ENCODE results near the gene NAV2.

The NAV2 gene

GRCh38 chr11:19966441-19966840 is 253.8 kb downstream of the NAV2 start:
- TF ChIP-seq, protein P1, sequence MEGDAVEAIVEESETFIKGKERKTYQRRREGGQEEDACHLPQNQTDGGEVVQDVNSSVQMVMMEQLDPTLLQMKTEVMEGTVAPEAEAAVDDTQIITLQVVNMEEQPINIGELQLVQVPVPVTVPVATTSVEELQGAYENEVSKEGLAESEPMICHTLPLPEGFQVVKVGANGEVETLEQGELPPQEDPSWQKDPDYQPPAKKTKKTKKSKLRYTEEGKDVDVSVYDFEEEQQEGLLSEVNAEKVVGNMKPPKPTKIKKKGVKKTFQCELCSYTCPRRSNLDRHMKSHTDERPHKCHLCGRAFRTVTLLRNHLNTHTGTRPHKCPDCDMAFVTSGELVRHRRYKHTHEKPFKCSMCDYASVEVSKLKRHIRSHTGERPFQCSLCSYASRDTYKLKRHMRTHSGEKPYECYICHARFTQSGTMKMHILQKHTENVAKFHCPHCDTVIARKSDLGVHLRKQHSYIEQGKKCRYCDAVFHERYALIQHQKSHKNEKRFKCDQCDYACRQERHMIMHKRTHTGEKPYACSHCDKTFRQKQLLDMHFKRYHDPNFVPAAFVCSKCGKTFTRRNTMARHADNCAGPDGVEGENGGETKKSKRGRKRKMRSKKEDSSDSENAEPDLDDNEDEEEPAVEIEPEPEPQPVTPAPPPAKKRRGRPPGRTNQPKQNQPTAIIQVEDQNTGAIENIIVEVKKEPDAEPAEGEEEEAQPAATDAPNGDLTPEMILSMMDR (IDR thresholded peaks at IDR 0.05; ENCODE audit: low read depth, low read length, missing control alignments), result no peak
- no peak for DNase-seq
- H3K27ac ChIP-seq, result no peak overlapping the region
- H3K36me3 ChIP-seq (replicated peaks), result no peaks in the 10 kb centered on the region
- no peaks in the 10 kb centered on the region for H3K27me3 ChIP-seq (replicated peaks)
- in situ Hi-C loops (cut with HindIII; ENCODE audit: low pct_ligation_motif_present, low sequenced_read_pairs), result no loop called here
- H3K4me3 ChIP-seq (ENCODE audit: low read depth, low read length), result no peak overlapping the region

GRCh38 chr11:19966927-19967326 is 254.3 kb downstream of the NAV2 start:
- TF ChIP-seq, protein P1 (IDR thresholded peaks at IDR 0.05; ENCODE audit: low read depth, low read length, missing control alignments), result no peak
- in situ Hi-C loops (cut with HindIII; ENCODE audit: low pct_ligation_motif_present, low sequenced_read_pairs), result no loop called here
- Histone ChIP-seq H3K27me3 (replicated peaks) (no peaks in the 10 kb centered on the region), H3K36me3 (replicated peaks) (no peaks in the 10 kb centered on the region), H3K4me3 (ENCODE audit: low read depth, low read length) (no peak overlapping the region), H3K27ac (no peak overlapping the region)
- no peak for DNase-seq

- Histone ChIP-seq H3K36me3 (replicated peaks) (no peaks in the 10 kb centered on the region), H3K27me3 (replicated peaks) (no peaks in the 10 kb centered on the region), H3K4me3 (ENCODE audit: low read depth, low read length) (no peak overlapping the region), H3K27ac (no peak overlapping the region)
- DNase-seq, result no peak
- in situ Hi-C loops (cut with HindIII; ENCODE audit: low pct_ligation_motif_present, low sequenced_read_pairs), result no loop called here
- TF ChIP-seq, protein P1 (IDR thresholded peaks at IDR 0.05; ENCODE audit: low read depth, low read length, missing control alignments), result no peak
These were observed 255.2 kb downstream of the NAV2 start for GRCh38 chr11:19967787-19968186.

DNA sequence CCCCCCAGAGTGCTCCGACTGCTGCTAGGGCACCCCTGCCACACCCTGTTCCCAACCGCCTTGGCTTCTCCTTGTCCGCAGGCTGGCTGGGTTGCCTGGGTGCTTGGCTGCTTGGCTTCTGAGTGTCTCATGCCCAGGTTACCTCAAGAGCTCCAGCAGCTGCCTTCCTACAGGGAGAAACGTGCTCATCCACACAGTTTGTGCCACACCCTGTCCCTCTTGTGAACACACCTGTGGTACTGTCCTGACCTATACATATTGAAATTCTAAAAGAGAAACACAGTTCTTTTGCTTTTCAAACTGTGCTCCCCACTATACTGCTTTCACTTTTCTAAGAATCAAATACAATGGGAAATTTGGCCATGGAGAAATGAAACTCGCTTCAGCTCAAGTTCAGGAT is 256.2 kb downstream of the NAV2 start:
- no peak for DNase-seq
- no peaks in the 10 kb centered on the region for H3K27me3 ChIP-seq (replicated peaks)
- no peaks in the 10 kb centered on the region for H3K36me3 ChIP-seq (replicated peaks)
- no peak overlapping the region for H3K4me3 ChIP-seq (ENCODE audit: low read depth, low read length)
- in situ Hi-C loops (cut with HindIII; ENCODE audit: low pct_ligation_motif_present, low sequenced_read_pairs), result no loop called here
- no peak overlapping the region for H3K27ac ChIP-seq
- TF ChIP-seq, protein P1 (IDR thresholded peaks at IDR 0.05; ENCODE audit: low read depth, low read length, missing control alignments), result no peak

- no peak overlapping the region for H3K27ac ChIP-seq
- H3K27me3 ChIP-seq (replicated peaks), result no peaks in the 10 kb centered on the region
- TF ChIP-seq, protein P1 (IDR thresholded peaks at IDR 0.05; ENCODE audit: low read depth, low read length, missing control alignments), result no peak
- DNase-seq, result no peak
- no peaks in the 10 kb centered on the region for H3K36me3 ChIP-seq (replicated peaks)
- no peak overlapping the region for H3K4me3 ChIP-seq (ENCODE audit: low read depth, low read length)
- in situ Hi-C loops (cut with HindIII; ENCODE audit: low pct_ligation_motif_present, low sequenced_read_pairs), result no loop called here
These were observed 258.3 kb downstream of the NAV2 start for GRCh38 chr11:19970944-19971343.

GRCh38 chr11:19972091-19972490 is 259.5 kb downstream of the NAV2 start:
- Histone ChIP-seq H3K27me3 (replicated peaks) (no peaks in the 10 kb centered on the region), H3K27ac (no peak overlapping the region), H3K36me3 (replicated peaks) (no peaks in the 10 kb centered on the region), H3K4me3 (ENCODE audit: low read depth, low read length) (no peak overlapping the region)
- in situ Hi-C loops (cut with HindIII; ENCODE audit: low pct_ligation_motif_present, low sequenced_read_pairs), result no loop called here
- DNase-seq, result no peak
- TF ChIP-seq, protein P1 (IDR thresholded peaks at IDR 0.05; ENCODE audit: low read depth, low read length, missing control alignments), result no peak
